Liver (tissue), 9 donors: Measurements from ENCODE around the gene UQCRC1. TPM values are rescaled to one million over a fixed set of nuclear protein-coding genes. Genes with fewer than 3 reads are reported as not detected.
A peak's percentile ranks its signal among the peaks of the same experiment; 100 is the strongest.

ENCODE experiments used
- DNase-seq: peaks from one replicate; pipeline ENCODE4 v3.0.0-alpha.2; 2017; ENCODE audit warnings: low spot score
- H3K27ac ChIP-seq, 2 donors: one replicate each; pipeline ENCODE4 v1.7.0; 2013; ENCODE audit warnings: inconsistent platforms in 2 of 2, low read length in 2 of 2, control low read depth in 1 of 2, low read depth in 1 of 2, mild to moderate bottlenecking in 1 of 2
- H3K27me3 ChIP-seq, 4 donors: one replicate each; pipeline versions ENCODE4 v1.6.1 to v1.7.0; 2013; ENCODE audit warnings: low read length in 3 of 4, inconsistent platforms in 1 of 4, mild to moderate bottlenecking in 1 of 4, moderate library complexity in 1 of 4; ENCODE audit not compliant: control insufficient read depth in 4 of 4, insufficient read depth in 4 of 4
- H3K36me3 ChIP-seq, 4 donors: one replicate each; pipeline versions ENCODE4 v1.6.1 to v1.7.0; 2013; ENCODE audit warnings: low read length in 3 of 4, mild to moderate bottlenecking in 3 of 4, low read depth in 1 of 4, moderate library complexity in 1 of 4; ENCODE audit not compliant: control insufficient read depth in 4 of 4, insufficient read depth in 3 of 4
- H3K4me1 ChIP-seq, 4 donors: one replicate each; pipeline versions ENCODE4 v1.6.1 to v1.7.0; 2013; ENCODE audit warnings: low read length in 3 of 4, mild to moderate bottlenecking in 3 of 4, moderate library complexity in 1 of 4; ENCODE audit not compliant: control insufficient read depth in 4 of 4, insufficient read depth in 4 of 4
- H3K4me3 ChIP-seq, 3 donors: one replicate each; pipeline versions ENCODE4 v1.6.1 to v1.7.0; 2013; ENCODE audit warnings: low read length in 3 of 3, control low read depth in 1 of 3, low read depth in 1 of 3, mild to moderate bottlenecking in 1 of 3
- H3K9ac ChIP-seq, 2 donors: one replicate each; pipeline ENCODE4 v1.7.0; 2013; ENCODE audit warnings: low read length in 2 of 2, mild to moderate bottlenecking in 2 of 2, moderate library complexity in 2 of 2, control low read depth in 1 of 2, low read depth in 1 of 2
- H3K9me3 ChIP-seq, 4 donors: one replicate each; pipeline versions ENCODE4 v1.6.1 to v1.7.0; 2013; ENCODE audit warnings: low read length in 3 of 4; ENCODE audit not compliant: control insufficient read depth in 4 of 4
- ATF3 ChIP-seq: IDR thresholded peaks from 2 replicates; pipeline ENCODE4 v1.6.1; 2016; ENCODE audit warnings: antibody characterized with exemption
- CTCF ChIP-seq: fragments of 150-350 bp; IDR thresholded peaks from 2 replicates; pipeline ENCODE4 v1.5.1; 2017; ENCODE audit warnings: improper control_type of control experiment, low read depth, low read length; ENCODE audit not compliant: missing input control
- EGR1 ChIP-seq, 2 donors: IDR thresholded peaks; 2 replicates each; pipeline ENCODE4 v1.6.1; 2016 to 2018; ENCODE audit warnings: antibody characterized with exemption in 2 of 2, low read depth in 2 of 2
- FOXA1 ChIP-seq: IDR thresholded peaks from 2 replicates; pipeline ENCODE4 v1.6.1; 2016; ENCODE audit warnings: antibody characterized with exemption
- GABPA ChIP-seq, 2 donors: IDR thresholded peaks in 1 of 2; conservative IDR thresholded peaks in 1 of 2; 2 replicates each; pipeline ENCODE4 v1.6.1; 2016; ENCODE audit warnings: antibody characterized with exemption in 2 of 2, mild to moderate bottlenecking in 1 of 2, moderate library complexity in 1 of 2
- HNF4A ChIP-seq, 2 donors: conservative IDR thresholded peaks; 2 replicates each; pipeline ENCODE4 v1.6.1; 2016; ENCODE audit warnings: antibody characterized with exemption in 2 of 2, mild to moderate bottlenecking in 2 of 2
- HNF4G ChIP-seq: IDR thresholded peaks from 2 replicates; pipeline ENCODE4 v1.6.1; 2016; ENCODE audit warnings: antibody characterized with exemption
- JUND ChIP-seq, 2 donors: IDR thresholded peaks; 2 replicates each; pipeline ENCODE4 v1.6.1; 2016; ENCODE audit warnings: antibody characterized with exemption in 2 of 2
- NR2F2 ChIP-seq: IDR thresholded peaks from 2 replicates; pipeline ENCODE4 v1.6.1; 2016; ENCODE audit warnings: antibody characterized with exemption
- RAD21 ChIP-seq, 2 donors: IDR thresholded peaks; 2 replicates each; pipeline ENCODE4 v1.6.1; 2016; ENCODE audit warnings: antibody characterized with exemption in 2 of 2, mild to moderate bottlenecking in 2 of 2
- REST ChIP-seq: IDR thresholded peaks from 2 replicates; pipeline ENCODE4 v1.6.1; 2016; ENCODE audit warnings: antibody characterized with exemption, mild to moderate bottlenecking
- SP1 ChIP-seq: IDR thresholded peaks from 2 replicates; pipeline ENCODE4 v1.6.1; 2018; ENCODE audit warnings: antibody characterized with exemption, mild to moderate bottlenecking
- YY1 ChIP-seq: IDR thresholded peaks from 2 replicates; pipeline ENCODE4 v1.6.1; 2016; ENCODE audit warnings: antibody characterized with exemption, mild to moderate bottlenecking
- ZBTB33 ChIP-seq: IDR thresholded peaks from 2 replicates; pipeline ENCODE4 v1.6.1; 2016; ENCODE audit warnings: antibody characterized with exemption
- WGBS: extraction: QIAGEN DNeasy Blood & Tissue Kit; methylation state at CpG from one replicate; pipeline ENCODE4 v1.1.7; 2013; 5-methylcytosine and 5-hydroxymethylcytosine counted together
- polyA plus RNA-seq, 2 donors: library from polyadenylated mRNA; stranded (reverse) in 1 of 2; unstranded in 1 of 2; fragments of 200-250 nt in 1 of 2; fragments of >200 nt in 1 of 2; fragmentation: Nextera tagmentation in 1 of 2; extraction: Ambion mirVana in 1 of 2; gene quantifications; one replicate each; pipeline versions ENCODE4 v1.2.1 to v1.2.3, GENCODE V29; 2013 to 2015
- total RNA-seq, 2 donors: library from RNA; depleted of rRNA; stranded (reverse); fragments of >200 nt; gene quantifications; one replicate each; pipeline ENCODE4 v1.2.3, GENCODE V29; 2014
- donor health status: healthy.
- donor health status: healthy.
- donor health status: healthy.
- donor health status: healthy.
- donor health status: healthy.

UQCRC1 gene
- total and polyA plus RNA-seq, 4 donors, result 153 to 373 (median 289) TPM

GRCh38 chr3:48656841-48657281, 47.4 kb upstream of the UQCRC1 start:
- no peak for TF ChIP-seq JUND (IDR thresholded peaks at IDR 0.05)
- no peak for TF ChIP-seq FOXA1
- no peak for TF ChIP-seq REST
- TF ChIP-seq NR2F2, result no peak
- no peak for TF ChIP-seq HNF4A (conservative IDR thresholded peaks at IDR 0.05)
- TF ChIP-seq GABPA (IDR thresholded peaks at IDR 0.05 in 1 of 2, conservative IDR thresholded peaks at IDR 0.05 in 1 of 2), result no peak
- TF ChIP-seq EGR1 (IDR thresholded peaks at IDR 0.05; ENCODE audit: low read depth in 2 of 2), result no peak
- no peak for TF ChIP-seq ZBTB33
- TF ChIP-seq YY1, result no peak
- no peak for TF ChIP-seq HNF4G
- no peak for TF ChIP-seq ATF3
- 52% methylated on average over 45 of the region's 45 CpGs for WGBS
- Histone ChIP-seq H3K9ac (no peak overlapping the region), H3K27ac (peak overlapping the region in 1 of 2 donors; percentile 44), H3K27me3 (no peaks in the 10 kb centered on the region), H3K4me1 (peaks cover 0 to 13% (median 6%) of the 10 kb centered on the region in 4 donors), H3K9me3 (peaks cover 0 to 6% (median 0%) of the 10 kb centered on the region in 4 donors), H3K36me3 (no peaks in the 10 kb centered on the region), H3K4me3 (peak overlapping the region in 1 of 3 donors; percentile 59)
- no peak for DNase-seq

GRCh38 chr3:48656061-48656840, 46.8 kb upstream of the UQCRC1 start:
- no peaks in the 10 kb centered on the region for H3K36me3 ChIP-seq
- H3K9me3 ChIP-seq, result peaks cover 0 to 6% (median 0%) of the 10 kb centered on the region in 4 donors
- H3K4me1 ChIP-seq, result peaks cover 0 to 9% (median 1%) of the 10 kb centered on the region in 4 donors
- peak overlapping the region in 1 of 2 donors; percentile 44 for H3K27ac ChIP-seq
- peak; percentile 87 for DNase-seq
- peak overlapping the region in 2 of 3 donors; percentile 12 to 59 for H3K4me3 ChIP-seq
- TF ChIP-seq SP1, result no peak
- TF ChIP-seq NR2F2, result peak; percentile 19
- peak; percentile 43 for TF ChIP-seq CTCF
- TF ChIP-seq EGR1 (IDR thresholded peaks at IDR 0.05; ENCODE audit: low read depth in 2 of 2), result no peak
- TF ChIP-seq GABPA (IDR thresholded peaks at IDR 0.05 in 1 of 2, conservative IDR thresholded peaks at IDR 0.05 in 1 of 2), result peak in 1 of 2 donors; percentile 69
- TF ChIP-seq REST, result peak; percentile 67
- TF ChIP-seq RAD21 (IDR thresholded peaks at IDR 0.05), result peak in 1 of 2 donors; percentile 17
- TF ChIP-seq ATF3, result no peak
- H3K9ac ChIP-seq, result no peak overlapping the region
- H3K27me3 ChIP-seq, result no peaks in the 10 kb centered on the region
- WGBS, result 5% methylated on average over 94 of the region's 94 CpGs
